Non-pigmented ciliary epithelial cell (primary cell): ENCODE results near the gene DCTN2.
"Not testable (repeated sequence)": the region's sequence is repeated elsewhere in the genome, so short reads cannot be mapped to it uniquely, and the experiment has no call there.

Source experiments
- DNase-seq: peaks from one replicate; pipeline ENCODE4 v3.0.0-alpha.2; 2010; ENCODE audit warnings: low read depth

The DCTN2 gene

GRCh38 chr12:57576613-57577160, 29.7 kb upstream of the DCTN2 start:
- no peak for DNase-seq

GRCh38 chr12:57575771-57576612, 29.0 kb upstream of the DCTN2 start:
- DNase-seq: no peak

GRCh38 chr12:57574795-57575194, 27.8 kb upstream of the DCTN2 start:
- no peak for DNase-seq

- DNase-seq: no peak
Observed at GRCh38 chr12:57571926-57572762, 25.2 kb upstream of the DCTN2 start.

GRCh38 chr12:57570438-57570837, 23.4 kb upstream of the DCTN2 start:
- DNase-seq: not testable (repeated sequence)

- no peak for DNase-seq
Observed at GRCh38 chr12:57569858-57570257, 22.9 kb upstream of the DCTN2 start.

- no peak for DNase-seq
Observed at GRCh38 chr12:57568838-57569237, 21.8 kb upstream of the DCTN2 start.

GRCh38 chr12:57564178-57564740, 17.3 kb upstream of the DCTN2 start:
- DNase-seq: no peak

- DNase-seq: no peak
Observed at GRCh38 chr12:57563358-57563757, 16.4 kb upstream of the DCTN2 start.

GRCh38 chr12:57561117-57561516, 14.1 kb upstream of the DCTN2 start:
- DNase-seq: not testable (repeated sequence)

- DNase-seq: no peak
Observed at GRCh38 chr12:57560516-57560915, 13.5 kb upstream of the DCTN2 start.

- DNase-seq: no peak
Observed at GRCh38 chr12:57558864-57559263, 11.9 kb upstream of the DCTN2 start.

GRCh38 chr12:57554897-57555296, 7.9 kb upstream of the DCTN2 start:
- no peak for DNase-seq

GRCh38 chr12:57554453-57554852, 7.5 kb upstream of the DCTN2 start:
- no peak for DNase-seq

- no peak for DNase-seq
Observed at GRCh38 chr12:57553343-57554202, 6.6 kb upstream of the DCTN2 start.

GRCh38 chr12:57552835-57553313, 5.9 kb upstream of the DCTN2 start:
- no peak for DNase-seq

GRCh38 chr12:57552306-57552651, 5.3 kb upstream of the DCTN2 start:
- no peak for DNase-seq

GRCh38 chr12:57551637-57552305, 4.8 kb upstream of the DCTN2 start:
- no peak for DNase-seq

GRCh38 chr12:57550641-57551549, 3.9 kb upstream of the DCTN2 start:
- DNase-seq: no peak
